CD4-positive, alpha-beta T cell treated with Interleukin-21 for 1 hour (primary cell): Measurements from ENCODE around the gene TENM3.

Experiments
- DNase-seq: peaks from one replicate; pipeline ENCODE4 v3.0.0-alpha.2; 2020

Gene TENM3

DNA sequence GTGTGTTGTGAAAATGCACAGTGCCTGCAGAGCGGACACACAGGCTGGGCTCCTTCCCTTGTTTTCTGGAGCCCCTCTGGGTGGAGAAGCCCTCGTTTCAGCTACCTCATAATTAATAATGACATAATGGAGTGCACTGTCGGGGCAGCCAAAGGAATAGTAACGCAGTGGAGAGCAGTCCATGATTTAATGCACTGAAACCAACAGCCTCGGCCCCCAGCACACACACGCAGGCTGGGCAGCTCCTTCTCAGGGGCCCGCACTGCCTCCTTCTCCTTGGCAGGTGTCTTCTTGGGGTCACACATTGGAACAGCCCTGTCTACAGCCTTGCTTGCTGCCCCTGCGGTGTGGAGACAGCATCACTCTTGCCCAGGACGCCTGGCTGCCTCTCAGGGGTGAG is 584.8 kb downstream of the TENM3 start:
- no peak for DNase-seq

DNA sequence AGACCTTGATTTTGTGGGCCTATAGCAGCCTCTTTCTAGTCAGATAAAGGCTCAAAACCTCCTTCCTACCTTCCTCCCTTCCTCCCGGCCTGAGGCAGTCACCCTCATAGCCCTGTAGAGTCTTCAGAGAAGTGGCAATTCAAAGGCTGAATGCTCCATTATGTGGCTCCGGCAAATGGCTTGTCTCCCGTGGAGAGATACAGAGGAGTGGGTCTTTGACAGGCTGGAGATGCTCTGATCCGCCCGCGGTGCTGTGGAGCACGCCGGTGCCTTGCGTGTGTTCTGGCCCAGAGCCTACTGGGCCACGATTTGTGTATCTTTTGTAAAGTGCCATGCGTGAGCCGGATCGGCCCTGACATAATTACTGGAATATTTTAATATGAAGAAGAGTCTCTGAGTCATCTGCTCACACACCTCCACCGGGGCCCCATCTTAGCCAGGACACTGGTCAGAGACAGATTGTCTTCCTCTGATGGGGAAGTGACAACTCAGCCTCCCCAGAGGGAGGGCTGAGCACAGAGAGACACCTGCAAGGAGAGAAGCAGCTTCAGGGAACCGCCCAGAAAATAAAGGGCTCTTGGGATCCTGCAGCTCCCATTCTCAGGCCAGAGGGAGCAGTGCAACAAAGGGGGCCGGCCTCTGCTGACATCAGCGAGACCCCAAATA is 585.3 kb downstream of the TENM3 start:
- DNase-seq, result no peak

DNA sequence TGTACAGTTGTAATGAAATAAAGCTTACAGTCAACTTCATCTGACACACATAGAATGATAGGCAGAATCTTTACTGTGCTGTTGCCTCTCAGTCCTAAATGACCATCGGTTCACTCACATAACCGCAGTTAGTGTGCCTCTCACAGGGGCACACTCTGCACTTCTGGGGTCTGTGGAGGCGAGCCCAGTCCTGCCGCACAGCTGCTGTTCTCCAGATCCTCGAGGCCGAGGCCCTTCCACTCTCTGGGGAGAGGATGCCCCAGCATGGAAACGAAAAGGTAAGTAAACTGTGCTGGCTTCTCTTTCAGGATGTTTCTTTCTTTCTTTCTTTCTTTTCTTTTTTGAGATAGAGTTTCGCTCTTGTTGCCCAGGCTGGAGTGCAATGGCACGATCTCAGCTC is 586.0 kb downstream of the TENM3 start:
- DNase-seq, result no peak

DNA sequence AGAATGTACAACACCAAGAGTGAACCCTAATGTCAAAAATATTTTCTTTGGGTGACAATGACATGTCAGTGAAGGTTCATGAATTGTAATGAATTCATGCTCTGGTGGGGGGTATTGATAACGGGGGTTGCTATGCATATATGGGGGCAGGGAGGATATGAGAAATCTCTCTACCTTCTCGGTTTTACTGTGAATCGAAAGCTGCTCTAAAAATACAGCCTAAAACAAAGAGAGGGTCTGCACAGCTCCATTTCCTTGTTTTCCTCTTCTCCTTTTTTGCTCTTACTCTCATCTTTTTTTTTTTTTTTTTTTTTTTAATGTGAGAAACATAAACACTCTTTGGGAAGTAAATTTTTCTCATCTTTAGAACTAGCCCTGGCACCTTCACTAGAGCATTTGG is 588.2 kb downstream of the TENM3 start:
- DNase-seq, result no peak

DNA sequence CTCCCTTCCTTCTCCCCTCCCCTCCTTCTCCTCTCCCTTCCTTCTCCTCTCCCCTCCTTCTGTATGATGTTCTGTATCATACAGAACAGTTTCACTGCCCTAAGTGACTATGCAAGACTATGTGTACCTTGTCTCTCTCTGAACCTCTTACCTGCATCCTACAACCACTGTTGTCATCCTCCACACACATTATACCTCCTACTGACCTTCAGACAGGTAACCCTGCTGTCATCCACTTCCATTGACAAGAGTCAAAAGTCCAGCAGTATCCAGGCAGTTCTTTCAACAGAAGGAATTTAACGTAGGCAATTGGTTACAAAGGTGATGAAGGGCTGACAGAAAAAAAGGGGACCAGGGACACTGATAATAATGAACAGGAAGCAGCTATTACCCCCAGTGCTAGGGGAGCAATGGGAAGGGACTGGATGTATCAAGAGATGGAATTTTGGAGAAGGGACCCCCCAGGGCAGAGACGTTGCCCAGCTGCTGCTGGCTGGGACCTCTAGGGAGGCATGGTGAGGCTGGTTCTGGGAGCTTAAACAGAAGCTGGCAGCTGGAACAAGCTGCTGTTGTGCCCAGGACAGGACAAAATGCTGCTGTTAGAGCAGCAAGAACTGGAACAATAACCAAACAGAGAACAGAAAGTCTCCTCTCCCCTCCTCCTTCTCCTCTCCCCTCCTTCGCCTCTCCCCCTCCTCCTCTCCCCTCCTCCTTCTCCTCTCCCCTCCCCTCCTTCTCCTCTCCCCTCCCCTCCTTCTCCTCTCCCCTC is 589.3 kb downstream of the TENM3 start:
- no peak for DNase-seq

DNA sequence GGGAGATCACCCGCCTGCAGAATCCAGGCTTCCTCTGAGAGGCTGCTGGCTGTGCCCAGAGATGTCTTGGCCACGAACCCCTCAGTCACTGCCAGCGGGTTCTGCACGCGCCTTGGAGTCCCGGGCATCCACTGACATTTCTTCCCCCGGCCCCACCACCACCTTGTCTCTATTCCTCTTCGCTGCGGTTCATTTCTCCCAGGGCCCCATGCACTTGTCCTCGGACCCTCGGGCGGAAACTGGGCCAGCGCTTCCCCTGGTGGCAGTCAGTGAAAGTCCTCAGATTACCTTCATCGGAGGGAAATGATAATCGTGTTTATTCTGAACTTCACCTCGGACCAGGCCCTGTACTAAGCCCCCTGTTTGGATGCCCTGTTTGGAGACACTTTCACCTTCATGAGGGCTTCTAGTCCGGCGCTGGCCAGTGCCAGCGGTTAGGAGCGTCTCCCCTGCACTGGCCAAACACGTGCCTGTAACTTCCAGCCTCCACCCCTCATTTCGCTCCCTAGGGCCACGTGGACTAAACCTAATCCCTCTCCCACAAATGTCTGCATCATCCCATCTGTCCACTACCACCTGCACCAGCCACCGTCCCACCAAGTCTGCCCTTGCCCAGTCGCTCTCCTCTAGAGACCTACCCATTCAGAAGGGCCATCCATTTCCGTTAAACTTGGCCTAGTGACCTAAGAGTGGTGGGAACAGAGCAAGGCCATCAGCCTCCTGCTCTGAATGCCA is 592.0 kb downstream of the TENM3 start:
- DNase-seq, result no peak

DNA sequence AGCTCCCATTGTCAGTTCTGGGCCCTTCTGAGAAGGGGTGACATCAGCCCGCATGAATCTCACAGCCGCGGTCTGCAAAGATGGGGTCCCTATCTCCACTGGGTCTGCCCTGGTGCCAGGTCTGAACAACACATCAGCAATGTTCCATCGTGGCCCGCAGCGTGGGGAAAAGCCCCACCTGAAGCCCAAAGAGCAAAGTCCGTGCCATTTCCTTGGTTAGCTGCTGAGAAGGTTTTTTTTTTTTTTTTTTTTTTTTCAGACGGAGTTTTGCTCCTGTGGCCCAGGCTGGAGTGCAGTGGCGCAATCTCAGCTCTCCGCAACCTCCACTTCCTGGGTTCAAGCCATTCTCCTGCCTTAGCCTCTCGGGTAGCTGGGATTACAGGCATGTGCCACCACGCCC is 594.6 kb downstream of the TENM3 start:
- no peak for DNase-seq

DNA sequence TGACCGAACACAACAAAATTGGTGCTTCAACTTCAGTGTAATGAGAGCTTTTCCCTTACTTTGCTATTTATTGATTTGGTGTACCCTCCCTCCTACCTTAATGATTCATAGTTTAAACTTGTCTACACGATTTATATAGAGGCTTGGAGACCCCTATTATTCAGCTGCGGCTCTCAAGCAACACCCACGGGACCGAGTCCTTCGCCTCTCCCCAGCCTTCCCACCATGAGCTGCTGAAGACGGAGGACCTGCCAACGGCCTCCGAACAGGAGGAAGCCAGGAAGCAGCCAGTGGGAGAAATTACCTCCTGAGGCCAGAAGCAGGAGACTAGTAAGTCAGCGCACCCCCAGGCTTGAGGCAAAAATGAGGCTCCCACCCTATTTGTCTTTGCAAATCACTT is 595.3 kb downstream of the TENM3 start:
- DNase-seq, result no peak

DNA sequence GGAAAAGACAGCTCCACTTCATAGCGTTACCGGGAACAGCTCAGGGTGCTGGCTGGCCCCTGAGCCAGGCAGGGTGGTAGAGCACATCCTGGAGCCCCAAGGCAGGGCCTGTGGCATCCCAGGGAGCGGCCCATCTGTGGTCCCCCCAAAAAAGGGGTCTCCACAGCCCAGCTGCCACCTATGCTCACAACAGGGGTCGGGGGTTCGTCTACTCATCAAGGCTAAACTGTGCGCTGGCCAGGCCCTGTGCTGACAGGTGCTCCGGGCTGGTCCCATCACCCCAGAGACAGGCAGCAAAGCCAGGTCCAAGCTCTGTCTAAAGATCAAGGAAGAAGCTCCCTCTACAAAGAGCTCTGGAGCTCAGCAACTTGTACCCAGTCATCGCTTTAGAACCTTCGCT is 596.1 kb downstream of the TENM3 start:
- DNase-seq, result no peak

DNA sequence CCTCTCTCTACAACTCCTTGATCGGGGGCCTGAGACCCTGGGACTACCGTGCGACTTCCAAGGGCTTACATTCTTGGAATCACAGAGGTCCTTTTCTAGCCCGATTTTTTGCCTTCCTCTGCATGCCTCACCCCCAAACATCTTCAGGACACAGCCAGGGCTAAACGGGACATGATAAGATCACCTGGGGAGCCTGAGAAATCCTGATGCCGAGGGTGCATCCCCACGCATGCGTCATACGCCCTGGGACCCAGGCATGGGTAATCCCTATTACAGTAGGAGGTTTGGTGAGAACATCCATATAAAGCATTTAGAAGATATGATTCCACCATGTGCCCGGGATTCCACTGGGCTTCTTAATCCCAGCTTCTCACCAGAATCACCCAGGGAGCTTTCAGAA is 596.9 kb downstream of the TENM3 start:
- DNase-seq, result no peak

DNA sequence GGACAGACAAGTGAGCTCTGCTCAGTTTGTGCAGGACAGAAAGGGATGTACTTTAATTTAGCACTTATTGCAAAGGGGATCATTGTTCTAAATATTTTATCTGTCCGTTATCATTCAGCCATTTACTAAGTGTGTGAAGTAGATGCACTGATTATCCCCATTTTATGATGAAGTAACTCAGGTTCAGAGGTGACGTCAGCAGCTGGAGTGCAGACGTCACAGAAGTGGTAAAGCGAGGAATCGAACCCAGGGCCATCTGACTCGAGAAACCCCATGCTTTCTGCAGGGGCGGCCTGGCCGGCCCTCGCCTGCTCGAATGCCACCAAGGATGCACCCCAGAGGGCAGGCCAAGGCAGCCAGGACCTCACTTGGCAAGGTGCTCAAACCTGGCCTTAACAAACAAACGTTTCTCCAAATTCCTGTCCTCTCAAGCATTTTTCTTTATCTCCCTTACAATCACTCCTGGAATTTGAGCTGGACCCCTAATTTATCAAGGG is 599.0 kb downstream of the TENM3 start:
- DNase-seq, result no peak

DNA sequence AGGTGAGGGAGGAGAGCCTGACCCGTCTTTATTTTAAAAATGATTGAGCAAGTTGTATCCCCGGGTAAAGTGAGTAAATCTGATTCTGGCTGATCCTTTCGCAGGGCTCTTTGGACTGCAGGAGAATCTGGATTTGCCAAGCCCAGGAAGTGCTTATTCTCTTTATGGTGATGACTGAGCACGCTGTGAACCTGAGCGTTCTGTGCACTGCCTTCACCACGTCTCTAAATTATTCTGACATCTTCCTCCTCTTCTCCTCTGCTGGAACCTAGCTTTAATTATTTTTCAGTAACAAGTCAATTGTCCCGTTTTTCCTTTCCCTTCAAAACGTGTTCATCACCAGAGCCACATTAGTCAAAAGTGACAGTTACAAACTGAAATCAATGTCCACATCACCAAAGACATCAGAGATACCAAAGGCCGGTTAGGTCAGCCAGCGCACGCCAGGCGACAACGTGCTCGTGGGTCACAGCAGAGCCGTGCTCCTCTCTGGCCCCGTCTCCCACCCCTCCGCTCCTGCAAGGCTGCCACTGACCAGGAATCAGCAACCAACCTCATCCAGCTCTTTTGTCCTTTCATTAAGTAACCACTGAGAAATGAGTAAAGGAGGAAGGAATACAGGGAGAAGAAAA is 599.7 kb downstream of the TENM3 start:
- no peak for DNase-seq

DNA sequence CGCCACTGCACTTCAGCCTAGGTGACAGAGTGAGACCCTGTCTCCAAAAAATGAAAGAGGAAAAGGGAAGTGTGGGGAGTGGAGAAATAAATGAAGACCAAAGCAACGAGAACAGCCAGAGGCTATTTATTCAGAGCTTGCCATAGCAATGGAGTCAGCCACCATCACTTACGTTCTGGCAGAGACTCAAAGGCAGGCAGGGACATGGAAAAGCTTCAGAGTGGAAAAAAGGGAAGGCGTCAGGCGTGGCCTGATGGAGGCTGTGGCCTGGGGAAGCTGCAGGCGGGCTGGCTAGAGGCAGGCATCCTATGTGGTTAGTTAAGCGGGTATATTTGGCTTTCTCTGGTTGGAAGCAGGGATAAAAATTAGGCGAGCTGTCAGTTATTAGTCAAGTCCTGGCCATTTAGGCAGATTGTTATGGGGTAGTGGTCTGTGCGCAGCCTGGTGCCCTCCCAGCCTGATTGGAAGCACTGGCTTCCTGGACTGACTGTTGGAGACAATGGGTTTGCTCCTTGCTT is 600.7 kb downstream of the TENM3 start:
- no peak for DNase-seq

DNA sequence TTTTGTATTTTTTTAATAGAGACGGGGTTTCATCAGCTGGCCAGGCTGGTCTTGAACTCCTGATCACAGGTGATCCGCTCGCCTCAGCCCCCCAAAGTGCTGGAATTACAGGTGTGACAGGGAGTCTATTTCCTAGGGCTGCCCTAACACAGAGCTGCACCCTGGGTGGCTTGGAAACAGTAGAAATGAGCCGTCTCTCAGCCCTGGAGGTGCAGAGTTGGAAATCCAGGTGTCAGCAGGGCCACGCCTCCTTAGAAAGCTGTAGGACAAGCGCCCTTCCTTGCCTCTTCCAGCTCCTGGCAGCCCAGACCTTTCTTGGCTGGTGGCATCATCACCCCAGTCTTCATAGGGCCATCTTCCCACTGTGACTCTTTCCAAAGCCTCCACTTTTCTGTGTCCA is 602.4 kb downstream of the TENM3 start:
- DNase-seq, result no peak

DNA sequence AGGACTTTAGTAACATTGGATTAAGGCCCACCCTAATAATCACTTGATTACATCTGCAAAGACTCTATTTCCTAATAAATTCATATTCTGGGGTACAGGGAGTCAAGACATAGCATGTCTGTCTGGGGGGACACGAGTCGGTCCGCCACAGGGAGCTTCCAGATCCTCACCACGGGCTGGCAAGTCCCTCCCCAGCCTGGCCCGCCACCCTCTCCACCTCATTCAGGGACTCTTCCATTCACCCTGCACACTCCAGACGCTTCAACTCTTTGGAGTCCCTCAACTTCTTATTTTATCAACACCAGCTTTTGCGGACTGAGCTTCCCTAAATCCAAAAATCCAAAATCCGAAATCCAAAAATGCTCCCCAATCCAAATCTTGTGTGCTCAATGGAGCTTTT is 602.8 kb downstream of the TENM3 start:
- DNase-seq, result no peak

DNA sequence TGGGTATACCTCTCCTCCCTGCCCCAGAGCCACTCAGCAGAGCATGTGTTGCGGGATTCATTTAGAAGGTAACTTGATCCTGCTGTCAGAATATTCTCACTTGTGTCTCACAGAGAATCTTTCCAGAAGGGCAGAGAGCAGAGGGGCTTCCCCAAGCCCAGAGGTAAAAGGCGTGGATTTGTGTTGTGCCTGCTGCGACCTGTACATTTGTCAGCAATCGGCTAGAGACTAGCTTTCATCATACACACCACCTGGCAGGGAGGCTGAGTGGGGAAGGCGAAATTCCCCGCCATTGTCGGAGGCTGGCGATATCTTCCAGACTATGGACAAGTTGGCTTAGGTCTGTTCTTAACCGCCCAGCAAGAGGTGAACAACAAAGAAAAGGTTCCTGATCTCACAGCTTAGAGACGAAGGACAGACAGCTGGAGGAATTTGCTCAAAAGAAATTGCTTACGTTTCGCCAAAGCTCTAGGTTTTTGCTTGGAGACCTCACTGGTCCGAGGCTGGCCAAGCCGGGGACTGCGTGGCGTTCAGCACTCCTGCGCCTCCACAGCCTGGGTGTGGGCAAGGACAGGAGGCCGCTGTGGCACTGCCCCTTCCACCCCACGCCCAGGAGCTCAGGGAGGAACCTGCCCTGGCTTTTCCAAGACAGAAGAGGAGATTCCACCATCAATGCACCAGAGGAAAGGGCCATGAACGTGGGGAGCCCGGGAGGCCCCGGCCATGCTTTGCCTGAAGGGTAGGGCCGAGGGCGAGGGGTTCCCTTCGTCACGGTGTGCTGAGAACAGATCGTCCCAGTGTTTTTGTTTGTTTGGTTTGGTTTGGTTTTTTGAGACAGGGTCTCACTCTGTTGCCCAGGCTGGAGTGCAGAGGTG is 604.6 kb downstream of the TENM3 start:
- no peak for DNase-seq

DNA sequence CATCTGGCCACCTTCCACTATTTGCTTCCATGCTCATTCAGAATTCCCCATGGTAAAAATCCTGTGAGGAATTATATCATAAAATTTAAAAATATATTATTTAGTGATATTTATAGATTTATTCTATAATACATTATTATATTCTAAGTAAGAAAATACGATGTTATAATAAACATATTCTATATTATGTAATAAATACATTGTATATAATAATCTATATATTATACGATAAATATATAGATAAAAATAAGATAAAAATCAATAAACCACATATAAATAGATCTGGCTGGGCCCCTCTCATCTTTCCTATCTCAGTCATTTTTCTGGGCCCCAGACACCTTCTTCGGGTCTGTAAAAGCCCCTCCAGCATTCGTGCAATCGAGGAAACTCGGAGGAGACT is 605.5 kb downstream of the TENM3 start:
- no peak for DNase-seq
